ENCODE measurements around the gene PDZK1IP1. TPM values are rescaled to one million over a fixed set of nuclear protein-coding genes. Genes with fewer than 3 reads are reported as not detected.

Gene PDZK1IP1
- total and polyA plus RNA-seq, 2 donors (not counting 3 experiments of a cell fraction or from before 2014, with no cell fraction given): 0.52 TPM; not detected in 1

DNA sequence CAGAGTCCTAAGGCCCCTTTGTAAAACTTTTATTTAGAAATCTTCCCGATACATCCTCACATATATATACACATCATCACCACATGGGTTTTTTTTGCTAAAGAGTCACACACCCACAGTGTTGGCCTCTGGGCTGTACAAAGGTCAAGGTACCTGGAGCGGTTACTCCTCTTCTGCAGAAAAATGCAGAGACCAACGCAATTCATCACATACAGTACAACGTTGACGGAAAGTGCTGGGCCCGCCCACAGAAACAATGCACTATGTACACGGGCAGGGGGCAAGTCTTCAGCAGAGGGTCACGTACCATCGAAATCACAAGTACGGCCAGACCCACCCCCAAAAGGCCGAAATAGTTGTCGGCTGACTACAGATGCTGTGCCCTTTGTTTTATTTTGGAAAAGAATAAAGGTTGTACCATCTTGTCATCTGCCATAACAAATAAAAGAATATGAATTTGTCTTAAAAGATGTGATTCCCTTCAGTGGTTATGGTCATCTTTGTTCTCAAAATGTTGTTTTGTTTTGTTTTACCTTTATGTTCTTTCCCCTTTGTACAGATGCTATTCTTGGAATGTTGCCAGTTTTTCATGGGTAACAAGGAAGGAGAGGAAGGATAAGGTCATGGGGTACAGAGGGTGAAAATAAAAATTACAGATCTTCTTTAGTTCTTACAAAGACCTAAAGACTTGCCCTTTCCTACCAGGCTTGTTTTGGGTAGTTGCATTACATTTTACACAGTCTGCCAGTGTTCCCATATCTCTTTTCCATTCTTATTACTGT is 26.6 kb upstream of the PDZK1IP1 start:
- Histone ChIP-seq H4K20me1 (replicated peaks; ENCODE audit: control insufficient read depth, extremely low read depth, insufficient read depth, low read length) (no peaks in the 10 kb centered on the region), H2AFZ (ENCODE audit: low read depth, low read length) (no peak overlapping the region)
- CTCF ChIA-PET: interaction anchor here (1.6 kb wide), 1 partner anchor 47 kb away, joined by 4 read pairs; no protein-coding TSS in a partner anchor

DNA sequence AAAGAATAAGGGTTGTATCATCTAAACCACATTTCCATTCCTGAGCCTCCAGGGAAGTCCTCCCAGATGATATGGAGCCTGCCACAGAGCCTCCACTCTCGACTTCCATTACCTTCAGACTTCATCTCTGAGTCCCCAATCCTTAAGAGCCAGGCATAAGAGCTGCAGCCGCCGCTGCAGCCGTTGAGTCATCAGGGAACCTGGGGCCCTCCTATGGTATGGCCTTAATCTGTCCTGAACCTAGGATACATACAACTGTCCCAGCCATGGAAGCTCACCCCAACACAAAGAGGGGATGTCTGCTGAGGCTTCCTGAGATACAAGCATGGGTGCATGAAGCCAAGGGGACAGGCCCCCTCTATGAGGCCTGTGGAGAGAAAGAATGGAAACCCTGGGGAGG is 25.9 kb upstream of the PDZK1IP1 start:
- Histone ChIP-seq H3K9ac (replicated peaks; ENCODE audit: extremely low read depth, insufficient read depth, low read length) (no peak overlapping the region), H4K20me1 (replicated peaks; ENCODE audit: control insufficient read depth, extremely low read depth, insufficient read depth, low read length) (no peaks in the 10 kb centered on the region), H3K9me1 (replicated peaks; ENCODE audit: control insufficient read depth, extremely low read depth, insufficient read depth, low read length) (no peaks in the 10 kb centered on the region), H3K4me1 (ENCODE audit: control insufficient read depth, extremely low read depth, insufficient read depth, low read length) (peaks cover 47% of the 10 kb centered on the region), H3K4me2 (ENCODE audit: insufficient read depth, low read length) (no peak overlapping the region), H3K79me2 (ENCODE audit: control insufficient read depth, insufficient read depth, low read length) (no peaks in the 10 kb centered on the region), H3K4me3 (replicated peaks in 1 of 3; ENCODE audit: insufficient read depth in 1 of 3, low read depth in 1 of 3, low read length in 3 of 3) (no peak overlapping the region), H3K27ac (ENCODE audit: insufficient read depth, low read depth, low read length) (no peak overlapping the region), H2AFZ (ENCODE audit: low read depth, low read length) (no peak overlapping the region), H3K36me3 (ENCODE audit: control insufficient read depth in 2 of 2, extremely low read depth in 1 of 2, insufficient read depth in 2 of 2, low read length in 2 of 2) (peaks cover 6 to 26% of the 10 kb centered on the region in 2 experiments), H3K9me3 (replicated peaks; ENCODE audit: control insufficient read depth, insufficient read depth, low read length) (no peaks in the 10 kb centered on the region), H3K27me3 (ENCODE audit: control insufficient read depth in 2 of 2, insufficient read depth in 2 of 2, low read length in 2 of 2) (no peaks in the 10 kb centered on the region)
- TF ChIP-seq GATA2 (IDR thresholded peaks at IDR 0.05; ENCODE audit: insufficient read depth, insufficient read length, low read depth, low read length) (no peak), MYC (IDR thresholded peaks at IDR 0.05; ENCODE audit: low read depth, low read length) (no peak), POLR2A (IDR thresholded peaks at IDR 0.05; ENCODE audit: low read depth, low read length) (no peak)
- TF ChIP-seq, protein P1, sequence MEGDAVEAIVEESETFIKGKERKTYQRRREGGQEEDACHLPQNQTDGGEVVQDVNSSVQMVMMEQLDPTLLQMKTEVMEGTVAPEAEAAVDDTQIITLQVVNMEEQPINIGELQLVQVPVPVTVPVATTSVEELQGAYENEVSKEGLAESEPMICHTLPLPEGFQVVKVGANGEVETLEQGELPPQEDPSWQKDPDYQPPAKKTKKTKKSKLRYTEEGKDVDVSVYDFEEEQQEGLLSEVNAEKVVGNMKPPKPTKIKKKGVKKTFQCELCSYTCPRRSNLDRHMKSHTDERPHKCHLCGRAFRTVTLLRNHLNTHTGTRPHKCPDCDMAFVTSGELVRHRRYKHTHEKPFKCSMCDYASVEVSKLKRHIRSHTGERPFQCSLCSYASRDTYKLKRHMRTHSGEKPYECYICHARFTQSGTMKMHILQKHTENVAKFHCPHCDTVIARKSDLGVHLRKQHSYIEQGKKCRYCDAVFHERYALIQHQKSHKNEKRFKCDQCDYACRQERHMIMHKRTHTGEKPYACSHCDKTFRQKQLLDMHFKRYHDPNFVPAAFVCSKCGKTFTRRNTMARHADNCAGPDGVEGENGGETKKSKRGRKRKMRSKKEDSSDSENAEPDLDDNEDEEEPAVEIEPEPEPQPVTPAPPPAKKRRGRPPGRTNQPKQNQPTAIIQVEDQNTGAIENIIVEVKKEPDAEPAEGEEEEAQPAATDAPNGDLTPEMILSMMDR (IDR thresholded peaks at IDR 0.05; ENCODE audit: extremely low read depth in 1 of 2, insufficient read depth in 1 of 2, low read depth in 1 of 2, low read length in 2 of 2): no peak
- CTCF ChIA-PET: interaction anchor here (1.6 kb wide), 1 partner anchor 47 kb away, joined by 4 read pairs; no protein-coding TSS in a partner anchor
- FAIRE-seq (no peak), DNase-seq (ENCODE audit: low read depth, low spot score) (no peak)
- no TSS peak for BruUV-seq (replicated peaks)
- intact Hi-C loops (cut with micrococcal nuclease) (no loop called here), dilution Hi-C loops (cut with MboI; ENCODE audit: extremely low pct_ligation_motif_present, low sequenced_read_pairs) (no loop called here)
- POLR2A ChIA-PET: no interaction called here

More for the DNA sequence above, 26.6 kb upstream of the PDZK1IP1 start:
- Histone ChIP-seq H3K27me3 (ENCODE audit: control insufficient read depth in 2 of 2, insufficient read depth in 2 of 2, low read length in 2 of 2) (no peaks in the 10 kb centered on the region), H3K9ac (replicated peaks; ENCODE audit: extremely low read depth, insufficient read depth, low read length) (no peak overlapping the region), H3K79me2 (ENCODE audit: control insufficient read depth, insufficient read depth, low read length) (no peaks in the 10 kb centered on the region), H3K9me3 (replicated peaks; ENCODE audit: control insufficient read depth, insufficient read depth, low read length) (no peaks in the 10 kb centered on the region), H3K27ac (ENCODE audit: insufficient read depth, low read depth, low read length) (no peak overlapping the region), H3K9me1 (replicated peaks; ENCODE audit: control insufficient read depth, extremely low read depth, insufficient read depth, low read length) (no peaks in the 10 kb centered on the region), H3K36me3 (ENCODE audit: control insufficient read depth in 2 of 2, extremely low read depth in 1 of 2, insufficient read depth in 2 of 2, low read length in 2 of 2) (peaks cover 6 to 33% of the 10 kb centered on the region in 2 experiments), H3K4me3 (replicated peaks in 1 of 3; ENCODE audit: insufficient read depth in 1 of 3, low read depth in 1 of 3, low read length in 3 of 3) (no peak overlapping the region), H3K4me1 (ENCODE audit: control insufficient read depth, extremely low read depth, insufficient read depth, low read length) (peaks cover 39% of the 10 kb centered on the region), H3K4me2 (ENCODE audit: insufficient read depth, low read length) (peak overlapping the region; percentile 34)
- FAIRE-seq (peak; percentile 83), DNase-seq (ENCODE audit: low read depth, low spot score) (peak; percentile 58)
- POLR2A ChIA-PET: no interaction called here
- intact Hi-C loops (cut with micrococcal nuclease) (no loop called here), dilution Hi-C loops (cut with MboI; ENCODE audit: extremely low pct_ligation_motif_present, low sequenced_read_pairs) (no loop called here)
- TSS peak; percentile 13 for BruUV-seq (replicated peaks)
- TF ChIP-seq EZH2 (IDR thresholded peaks at IDR 0.05; ENCODE audit: borderline replicate concordance, low read depth, low read length, severe bottlenecking) (no peak), GATA2 (IDR thresholded peaks at IDR 0.05; ENCODE audit: insufficient read depth, insufficient read length, low read depth, low read length) (no peak), POLR2AphosphoS5 (IDR thresholded peaks at IDR 0.05; ENCODE audit: insufficient read depth, low read depth, low read length) (no peak), POLR2A (IDR thresholded peaks at IDR 0.05; ENCODE audit: low read depth, low read length) (no peak)
- TF ChIP-seq, protein P2, sequence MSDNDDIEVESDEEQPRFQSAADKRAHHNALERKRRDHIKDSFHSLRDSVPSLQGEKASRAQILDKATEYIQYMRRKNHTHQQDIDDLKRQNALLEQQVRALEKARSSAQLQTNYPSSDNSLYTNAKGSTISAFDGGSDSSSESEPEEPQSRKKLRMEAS (IDR thresholded peaks at IDR 0.05; ENCODE audit: insufficient read depth, insufficient read length): no peak
